Measurements from ENCODE around the gene CYTH2. TPM values are rescaled to one million over a fixed set of nuclear protein-coding genes. Genes with fewer than 3 reads are reported as not detected.

Gene CYTH2
- total and polyA plus RNA-seq, 2 of the 8 experiments (the other 6 are each of a cell fraction or from before 2014, with no cell fraction given) = 43.7 to 71.4 TPM

DNA sequence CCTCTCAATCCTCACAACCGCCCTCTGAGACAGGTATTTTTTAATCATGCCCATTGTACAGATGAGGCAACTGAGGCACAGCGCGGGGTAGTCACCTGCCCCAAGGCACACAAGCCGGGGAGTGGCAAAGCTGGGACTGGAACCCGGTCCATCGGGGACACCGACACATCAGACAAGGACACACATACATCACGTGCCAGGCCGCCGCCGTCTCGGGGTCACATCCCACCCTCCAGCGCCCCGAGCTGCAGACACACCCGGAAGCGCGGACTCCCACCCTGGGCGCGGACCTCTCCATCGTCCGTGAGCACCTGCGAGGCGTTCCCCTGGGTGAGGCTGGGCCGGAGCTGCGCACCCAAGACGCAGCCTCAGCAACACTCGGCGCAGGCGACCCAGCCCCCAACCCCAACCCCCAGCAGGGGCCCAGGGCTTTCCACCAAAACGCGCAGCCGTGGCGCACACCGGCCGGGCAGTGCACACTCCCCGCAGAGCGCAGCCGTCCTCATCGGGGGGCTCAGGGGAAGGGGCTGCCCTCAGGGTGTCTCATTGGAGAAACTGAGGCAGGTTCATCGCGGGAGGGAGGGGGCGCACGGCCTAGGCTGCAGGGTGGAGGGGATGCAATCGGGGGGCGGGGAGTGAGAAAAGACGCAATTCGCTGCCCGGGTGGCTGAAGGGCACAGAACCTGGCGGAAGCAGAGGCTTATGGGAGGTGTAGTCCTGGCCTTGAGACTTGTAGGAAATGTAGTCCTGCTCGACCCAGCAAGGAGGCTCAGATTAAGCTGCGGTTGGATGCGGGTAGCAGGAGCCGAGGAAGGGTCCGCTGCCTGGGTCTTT lies 44.3 kb downstream of the CYTH2 start (continued):
- TF ChIP-seq POLR2A (IDR thresholded peaks at IDR 0.05; ENCODE audit: control extremely low read depth in 1 of 2, low read depth in 2 of 2, low read length in 2 of 2) = no peak; a peak in 1 of 3 replicates
- no peak for TF ChIP-seq FOSL1 (IDR thresholded peaks at IDR 0.05; ENCODE audit: insufficient read depth, low read depth, low read length)
- TF ChIP-seq SAP30 (IDR thresholded peaks at IDR 0.05; ENCODE audit: insufficient read depth, insufficient replicate concordance, low read length) = no peak
- no peak for TF ChIP-seq POLR2AphosphoS5 (IDR thresholded peaks at IDR 0.05; ENCODE audit: low read depth, low read length)
- no peak for TF ChIP-seq SP1 (IDR thresholded peaks at IDR 0.05; ENCODE audit: low read depth, low read length)
- TF ChIP-seq KDM1A (IDR thresholded peaks at IDR 0.05; ENCODE audit: borderline replicate concordance, low read length) = peak; percentile 98
- no peak; the same call in 1 of the 2 replicates for TF ChIP-seq PHF8 (conservative IDR thresholded peaks at IDR 0.05; ENCODE audit: low read depth, low read length)
- TF ChIP-seq POU5F1 (IDR thresholded peaks at IDR 0.05; ENCODE audit: low read depth, low read length) = no peak
- no peak for TF ChIP-seq RBBP5 (IDR thresholded peaks at IDR 0.05; ENCODE audit: borderline replicate concordance, low read depth, low read length)
- peak; percentile 77 for TF ChIP-seq TAF1 (IDR thresholded peaks at IDR 0.05; ENCODE audit: low read depth, low read length)
- TF ChIP-seq HDAC6 (IDR thresholded peaks at IDR 0.05; ENCODE audit: low read depth, low read length) = no peak
- TF ChIP-seq CTCF (IDR thresholded peaks at IDR 0.05; ENCODE audit: control extremely low read depth in 1 of 3, insufficient read depth in 1 of 3, low read depth in 1 of 3, low read length in 3 of 3) = peak in 1 of 3 experiments; percentile 1; a peak in 1 of 4 replicates
- TF ChIP-seq ASH2L (IDR thresholded peaks at IDR 0.05; ENCODE audit: low read length) = peak; percentile 84
- peak; percentile 47 for TF ChIP-seq USF2 (IDR thresholded peaks at IDR 0.05; ENCODE audit: low read length)
- no peak for TF ChIP-seq GABPA (IDR thresholded peaks at IDR 0.05; ENCODE audit: borderline replicate concordance, insufficient read depth, low read length)
- no peak for TF ChIP-seq CEBPB (IDR thresholded peaks at IDR 0.05; ENCODE audit: low read depth, low read length)
- TF ChIP-seq BCL11A (IDR thresholded peaks at IDR 0.05; ENCODE audit: low read depth in 2 of 2, low read length in 2 of 2) = no peak
